ENCODE measurements around the gene ZNF780B.
"Not testable (repeated sequence)": the region's sequence is repeated elsewhere in the genome, so short reads cannot be mapped to it uniquely, and the experiment has no call there.

ZNF780B gene

GRCh38 chr19:40055832-40056504 is at the start of gene ZNF780B:
Gene ZNF780B, minus strand, starts transcription at chr19:40056231. Its CDS starts 5,899 bp downstream, at chr19:40050332.
- peak; percentile 37 to 48 for DNase-seq (ENCODE audit: low read depth in 2 of 2)

- DNase-seq (ENCODE audit: low read depth in 2 of 2): no peak
Observed at GRCh38 chr19:40104754-40105153, 48.7 kb upstream of the ZNF780B start.

DNA sequence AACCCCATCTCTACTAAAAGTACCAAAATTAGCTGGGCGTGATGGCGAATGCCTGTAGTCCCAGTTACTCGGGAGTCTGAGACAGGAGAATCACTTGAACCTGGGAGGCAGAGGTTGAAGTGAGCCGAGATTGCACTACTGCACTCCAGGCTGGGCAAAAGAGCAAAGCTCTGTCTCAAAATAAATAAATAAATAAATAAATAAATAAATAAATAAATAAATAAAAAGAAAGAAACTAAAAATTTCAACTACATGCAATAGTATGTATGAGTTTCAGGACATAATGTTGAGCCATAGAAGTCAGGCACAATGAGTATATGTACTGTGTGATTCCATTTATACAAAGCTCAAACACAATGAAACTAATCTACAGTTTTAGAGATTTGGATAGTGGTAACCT is 47.6 kb upstream of the ZNF780B start:
- DNase-seq (ENCODE audit: low read depth in 2 of 2): no peak

GRCh38 chr19:40101813-40102212 is 45.8 kb upstream of the ZNF780B start:
- DNase-seq (ENCODE audit: low read depth in 2 of 2): no peak

DNA sequence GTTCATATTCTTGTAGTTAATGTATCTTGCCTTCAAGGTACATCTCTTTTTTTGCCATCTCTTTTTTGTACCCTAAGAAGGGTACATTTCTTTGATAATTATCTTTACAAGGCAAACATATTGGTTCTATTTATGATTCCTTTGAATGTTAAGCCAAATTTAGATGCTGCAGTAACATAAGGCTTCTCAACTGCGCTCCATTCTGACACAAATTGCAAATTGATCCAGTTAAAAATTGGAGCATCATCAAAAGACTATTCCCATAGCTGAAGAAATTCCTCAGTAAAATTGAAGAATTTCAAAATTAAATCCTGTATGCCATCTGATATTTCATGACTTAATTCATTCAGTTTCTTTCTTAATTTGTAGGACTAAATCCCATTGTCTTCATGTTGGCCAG is 37.4 kb upstream of the ZNF780B start:
- DNase-seq (ENCODE audit: low read depth in 2 of 2): no peak

- DNase-seq (ENCODE audit: low read depth in 2 of 2): no peak
Observed at GRCh38 chr19:40091205-40092129, 35.4 kb upstream of the ZNF780B start.

- peak; percentile 56 to 60 for DNase-seq (ENCODE audit: low read depth in 2 of 2)
Observed at GRCh38 chr19:40090241-40091204, 34.5 kb upstream of the ZNF780B start, which contains the start of gene ZNF780A. Gene ZNF780A, minus strand, starts transcription at chr19:40090943. Its CDS starts 6,190 bp downstream, at chr19:40084753.

DNA sequence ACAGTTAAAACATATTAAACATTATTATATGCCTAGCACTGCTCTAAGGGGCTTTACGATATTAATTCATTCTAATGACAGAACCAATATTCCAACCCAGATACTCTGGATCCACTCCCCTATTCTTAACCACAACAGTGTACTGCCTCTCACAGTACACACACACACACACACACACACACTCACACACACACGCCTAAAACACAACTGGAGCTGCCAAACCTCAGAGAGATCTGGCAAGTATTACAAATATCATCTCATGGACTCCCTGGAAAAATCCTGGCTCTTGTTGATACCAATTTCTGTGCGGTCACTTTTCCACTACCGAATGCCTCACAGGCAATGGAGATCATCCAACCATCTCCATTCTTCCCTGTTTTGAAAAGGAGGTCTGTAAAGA is 33.4 kb upstream of the ZNF780B start:
- DNase-seq (ENCODE audit: low read depth in 2 of 2): no peak

GRCh38 chr19:40088299-40089047 is 32.4 kb upstream of the ZNF780B start:
- no peak for DNase-seq (ENCODE audit: low read depth in 2 of 2)

DNA sequence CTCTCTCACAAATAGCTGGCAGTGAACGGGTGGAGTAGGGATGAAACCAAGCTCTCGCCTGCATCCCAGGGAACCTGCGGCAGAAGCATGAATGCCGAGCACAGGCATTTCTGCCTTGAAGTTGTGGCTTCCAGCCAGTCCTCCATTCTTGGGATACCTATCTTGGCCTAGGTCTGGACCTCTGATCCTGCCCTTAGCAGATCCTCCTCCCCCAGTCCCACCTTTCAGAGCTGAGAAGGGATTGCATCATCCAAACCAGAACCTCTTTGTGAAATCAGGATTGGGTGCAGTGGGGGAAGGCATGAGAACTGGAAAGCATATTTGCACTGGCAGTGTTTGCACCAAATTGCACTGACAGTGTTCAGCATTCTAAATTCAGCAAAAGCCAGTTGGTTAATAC is 28.9 kb upstream of the ZNF780B start:
- DNase-seq (ENCODE audit: low read depth in 2 of 2): no peak

- DNase-seq (ENCODE audit: low read depth in 2 of 2): no peak
Observed at GRCh38 chr19:40081411-40081810, 25.4 kb upstream of the ZNF780B start.

DNA sequence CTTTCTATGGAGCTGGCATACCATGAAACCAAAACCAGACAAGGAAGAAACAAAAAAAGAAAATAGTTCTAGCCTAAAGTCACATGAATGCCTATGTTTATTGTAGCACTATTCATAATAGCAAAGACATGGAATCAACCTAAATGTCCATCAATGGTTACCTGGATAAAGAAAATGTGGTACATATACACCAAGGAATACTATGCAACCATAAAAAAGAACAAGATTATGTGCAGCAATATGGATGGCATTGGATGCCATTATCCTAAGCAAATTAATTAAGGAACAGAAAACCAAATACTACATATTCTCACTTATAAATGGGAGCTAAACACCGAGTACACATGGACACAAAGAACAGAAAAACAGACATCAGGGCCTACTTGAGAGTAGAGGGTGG is 24.3 kb upstream of the ZNF780B start:
- DNase-seq (ENCODE audit: low read depth in 2 of 2): no peak

GRCh38 chr19:40078377-40078776 is 22.3 kb upstream of the ZNF780B start:
- DNase-seq (ENCODE audit: low read depth in 2 of 2): no peak

- DNase-seq (ENCODE audit: low read depth in 2 of 2): no peak
Observed at GRCh38 chr19:40070058-40070457, 14.0 kb upstream of the ZNF780B start.

DNA sequence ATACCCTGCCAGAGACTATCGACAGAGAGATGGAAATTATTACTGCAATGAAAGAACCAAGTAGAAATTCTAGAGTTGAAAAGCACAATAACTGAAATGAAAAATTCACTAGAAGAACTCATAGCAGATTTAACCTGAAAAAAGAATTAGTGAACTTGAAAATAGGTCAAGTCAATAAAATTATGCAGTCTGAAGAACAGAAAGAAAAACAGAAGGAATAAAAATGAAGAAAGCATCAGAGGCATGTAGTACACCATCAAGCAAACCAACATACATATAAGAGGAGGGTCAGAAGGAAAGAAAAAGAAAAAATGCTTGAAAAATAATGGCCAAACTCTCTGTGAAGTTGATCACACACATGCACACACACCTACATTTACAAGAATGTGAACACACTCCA is 3.6 kb upstream of the ZNF780B start:
- no peak for DNase-seq (ENCODE audit: low read depth in 2 of 2)

DNA sequence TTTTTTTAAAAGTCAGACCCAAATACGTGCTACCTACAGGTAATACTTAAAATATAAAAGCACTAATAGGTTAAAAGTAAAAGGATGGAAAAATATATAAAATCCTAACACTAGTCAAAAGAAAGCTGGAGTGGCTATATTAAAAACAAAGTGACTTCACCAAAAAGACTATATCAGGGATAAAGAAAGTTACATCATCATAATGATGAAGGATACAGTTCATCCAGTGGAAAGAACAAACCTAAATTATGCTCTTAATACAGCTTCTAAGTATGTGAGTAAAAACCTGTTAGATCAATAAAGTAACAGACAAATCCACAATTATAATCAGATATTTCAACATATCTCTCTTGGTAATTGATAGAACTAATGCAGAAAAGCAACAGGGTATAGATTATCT is 1.1 kb upstream of the ZNF780B start:
- DNase-seq (ENCODE audit: low read depth in 2 of 2): no peak

DNA sequence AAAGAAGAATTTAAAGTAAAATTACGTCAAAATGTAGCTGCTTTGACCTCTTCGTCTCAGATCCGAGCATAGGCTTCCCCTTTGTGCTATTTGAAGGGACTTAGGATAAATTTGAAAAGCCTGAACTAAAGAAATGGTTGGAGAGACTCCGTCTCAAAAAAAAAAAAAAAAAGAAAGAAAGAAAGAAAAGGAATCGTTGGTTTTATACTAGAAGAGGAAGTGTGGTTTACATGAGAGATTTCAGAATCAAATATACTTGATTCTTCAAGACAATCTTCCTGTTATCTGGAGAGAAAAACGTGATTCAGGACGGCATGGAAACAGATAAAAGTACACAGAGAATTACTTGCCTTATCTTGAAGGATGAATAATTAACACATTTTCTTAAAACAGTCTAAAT is 474 bp upstream of the ZNF780B start:
- no peak for DNase-seq (ENCODE audit: low read depth in 2 of 2)

DNA sequence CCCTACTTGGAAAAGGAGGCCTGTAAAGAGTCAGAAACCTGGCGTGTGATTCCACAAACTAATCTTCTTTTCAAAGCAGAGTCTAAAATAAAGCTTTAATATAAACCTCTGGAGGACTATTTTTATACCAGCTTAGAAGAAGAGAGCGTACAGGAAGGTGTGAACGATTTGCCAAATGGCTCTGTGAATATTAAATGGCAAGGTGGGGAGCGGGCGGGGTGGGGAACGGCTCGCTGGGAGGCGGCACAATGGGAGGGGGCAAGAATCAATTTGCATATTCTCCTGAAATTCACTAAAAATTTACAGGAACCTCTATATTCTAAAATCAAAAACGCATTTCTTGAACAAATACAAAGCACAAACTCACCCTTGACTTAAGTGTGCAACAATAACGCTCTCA is 982 bp downstream of the ZNF780B start:
- DNase-seq (ENCODE audit: low read depth in 2 of 2): no peak

GRCh38 chr19:40054632-40055031 is 1.4 kb downstream of the ZNF780B start:
- no peak for DNase-seq (ENCODE audit: low read depth in 2 of 2)

GRCh38 chr19:40053491-40053890 is 2.5 kb downstream of the ZNF780B start:
- no peak for DNase-seq (ENCODE audit: low read depth in 2 of 2)

- DNase-seq (ENCODE audit: low read depth in 2 of 2): not testable (repeated sequence)
Observed at GRCh38 chr19:40041718-40042117, 14.3 kb downstream of the ZNF780B start.

Measured in stimulated activated CD8-positive, alpha-beta memory T cell treated with anti-CD3 and anti-CD28 coated beads, Interleukin-7, amount 100 ng/mL, for 1 hour (primary cell).